HG03354 (cell line): ENCODE measurements around the gene VIPR2.

ENCODE experiments used
- ATAC-seq: cut with Tn5 transposase; IDR thresholded peaks from one replicate; pipeline ENCODE4 v1.9.1; 2021; ENCODE audit warnings: mild to moderate bottlenecking; ENCODE audit not compliant: unreplicated experiment, poor library complexity, severe bottlenecking

Gene VIPR2

GRCh38 chr7:159020987-159021386 lies 123.7 kb downstream of the VIPR2 start:
- ATAC-seq, result no peak

DNA sequence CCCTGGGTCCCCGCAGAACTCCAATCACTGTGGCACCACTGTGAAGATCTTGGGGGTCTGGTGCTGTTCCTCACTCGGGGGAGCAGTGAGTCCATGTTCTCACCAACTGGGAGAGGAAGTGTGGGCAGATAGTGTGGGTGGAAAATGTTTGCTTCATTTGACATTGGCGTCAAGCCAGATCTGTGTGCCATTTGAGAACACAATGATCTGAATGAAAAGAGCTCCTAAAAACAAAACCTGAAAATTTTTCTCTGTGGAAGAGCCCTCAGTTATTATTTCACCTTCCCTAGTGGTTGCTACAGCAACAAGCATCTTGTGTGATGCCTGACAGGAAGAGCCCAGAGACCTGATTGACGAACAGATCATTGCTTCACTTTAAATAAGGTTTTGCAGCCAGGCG lies 125.6 kb downstream of the VIPR2 start:
- ATAC-seq, result no peak

- no peak for ATAC-seq
Measured at GRCh38 chr7:159017741-159018140, 126.9 kb downstream of the VIPR2 start.

GRCh38 chr7:159017210-159017609 lies 127.5 kb downstream of the VIPR2 start:
- no peak for ATAC-seq

- ATAC-seq, result no peak
Measured at GRCh38 chr7:159016591-159016990, 128.1 kb downstream of the VIPR2 start.

- no peak for ATAC-seq
Measured at GRCh38 chr7:159015454-159016410, 128.9 kb downstream of the VIPR2 start.

DNA sequence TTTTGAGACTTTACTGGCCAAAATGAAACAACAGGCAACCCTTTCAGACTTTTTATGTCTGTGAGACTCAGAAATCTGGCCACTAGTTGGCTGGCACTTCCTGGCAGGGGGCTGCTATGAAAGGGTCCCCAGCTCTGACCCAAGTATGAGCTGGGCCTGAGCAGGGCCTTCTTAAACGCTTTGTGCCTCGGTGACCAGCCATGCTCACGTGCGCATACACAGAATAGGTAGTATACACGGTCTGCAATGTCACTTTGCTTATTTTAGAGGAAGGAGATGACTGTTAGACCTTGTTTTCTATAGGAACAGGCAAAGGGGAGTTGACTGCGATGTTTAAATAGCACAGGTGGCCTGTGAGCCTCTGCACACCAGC lies 129.6 kb downstream of the VIPR2 start:
- no peak for ATAC-seq

- ATAC-seq, result no peak
Measured at GRCh38 chr7:159014297-159015062, 130.2 kb downstream of the VIPR2 start.

- ATAC-seq, result no peak
Measured at GRCh38 chr7:159013825-159014289, 130.8 kb downstream of the VIPR2 start.

GRCh38 chr7:159013181-159013690 lies 131.4 kb downstream of the VIPR2 start:
- ATAC-seq, result no peak

DNA sequence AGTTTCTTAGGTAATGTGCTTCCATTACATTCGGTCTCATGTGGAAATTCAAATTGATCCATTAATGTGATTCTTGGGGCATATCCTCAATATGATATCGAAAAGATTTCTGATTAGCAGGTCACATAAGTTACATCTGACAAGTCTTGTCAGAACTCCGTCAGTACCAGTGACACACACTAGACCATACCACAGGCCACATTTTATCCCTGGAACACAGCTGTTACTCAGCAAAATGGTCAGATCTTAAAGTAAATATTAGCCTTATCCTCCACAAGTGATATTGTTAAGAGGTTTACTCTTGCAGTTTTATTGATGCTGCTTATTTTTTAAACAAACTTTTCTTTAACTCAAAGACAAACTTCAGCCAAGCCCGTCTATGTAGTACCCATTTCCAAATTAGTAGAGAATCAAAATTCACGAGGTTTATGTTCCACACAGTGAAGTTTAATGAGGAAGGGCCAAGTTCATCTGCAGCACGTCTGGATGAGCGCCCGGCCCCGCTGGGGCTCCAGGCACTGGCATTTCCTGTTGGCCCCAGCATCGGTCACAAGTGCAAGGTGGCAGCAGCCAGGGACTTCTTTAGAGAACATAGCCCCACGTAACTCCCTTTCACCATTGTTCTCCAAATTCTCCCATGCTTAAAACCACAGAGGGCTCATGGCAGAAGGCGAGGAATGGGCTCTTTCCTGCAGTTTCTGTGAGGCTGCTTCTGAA lies 132.2 kb downstream of the VIPR2 start:
- ATAC-seq, result no peak

GRCh38 chr7:159011722-159012022 lies 133.0 kb downstream of the VIPR2 start:
- ATAC-seq, result no peak

- no peak for ATAC-seq
Measured at GRCh38 chr7:159010937-159011721, 133.5 kb downstream of the VIPR2 start.

DNA sequence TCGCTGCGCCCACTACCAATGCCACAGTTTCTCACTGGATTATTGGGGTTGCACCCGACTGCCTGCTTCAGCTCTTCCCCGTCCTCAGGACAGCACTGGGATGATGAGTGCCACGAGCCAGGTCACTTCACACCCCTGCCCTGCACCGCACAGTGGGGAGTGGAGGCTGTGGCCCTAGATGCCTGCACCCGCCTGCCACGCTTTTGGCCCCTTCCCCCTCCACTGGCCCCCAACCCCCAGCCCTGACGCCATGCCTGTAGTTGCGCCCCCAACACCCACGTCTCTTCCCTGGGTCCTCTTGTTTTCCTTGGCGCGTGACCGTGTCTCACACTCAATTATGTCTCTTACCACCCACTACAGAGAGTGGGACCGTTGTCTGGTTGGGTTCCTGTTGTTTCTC lies 134.3 kb downstream of the VIPR2 start:
- ATAC-seq, result no peak

DNA sequence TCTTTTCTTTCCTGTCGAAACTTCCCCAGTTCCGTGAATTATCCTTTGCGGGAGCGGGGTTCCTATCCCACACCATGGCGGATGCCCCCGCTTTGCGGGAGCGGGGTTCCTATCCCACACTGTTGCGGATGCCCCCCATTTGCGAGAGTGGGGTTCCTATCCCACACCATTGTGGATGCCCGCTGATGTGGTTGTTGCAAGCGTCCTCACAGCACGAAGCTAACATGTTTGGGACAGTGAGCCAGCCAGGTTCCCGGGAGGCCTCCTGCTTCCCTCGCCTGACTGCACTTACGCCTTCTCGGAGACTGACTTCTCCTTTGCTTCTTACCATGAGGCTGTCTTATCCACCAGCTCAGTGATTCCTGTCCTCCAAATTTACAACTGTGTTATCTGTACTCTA lies 134.7 kb downstream of the VIPR2 start:
- no peak for ATAC-seq

DNA sequence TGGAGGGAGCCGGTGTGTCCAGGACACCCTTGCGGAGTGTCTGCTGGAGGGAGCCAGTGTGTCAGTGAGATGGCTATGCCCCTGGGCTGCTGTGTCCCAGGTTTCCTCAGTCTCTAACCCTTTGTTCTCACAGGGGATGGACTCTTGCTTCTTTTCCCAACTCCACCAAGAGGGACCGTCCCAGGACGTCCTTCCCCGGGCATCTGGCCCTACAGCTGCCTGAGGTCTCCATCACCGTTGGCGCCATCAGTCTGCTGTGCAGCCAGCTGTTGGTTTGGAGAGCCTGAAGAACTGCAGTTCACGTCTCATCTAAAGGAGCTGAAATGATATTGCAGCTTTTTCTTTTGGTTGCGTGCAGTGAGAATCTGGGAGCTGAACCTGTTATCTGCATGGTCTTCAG lies 136.2 kb downstream of the VIPR2 start:
- no peak for ATAC-seq

GRCh38 chr7:159007996-159008389 lies 136.7 kb downstream of the VIPR2 start:
- no peak for ATAC-seq

DNA sequence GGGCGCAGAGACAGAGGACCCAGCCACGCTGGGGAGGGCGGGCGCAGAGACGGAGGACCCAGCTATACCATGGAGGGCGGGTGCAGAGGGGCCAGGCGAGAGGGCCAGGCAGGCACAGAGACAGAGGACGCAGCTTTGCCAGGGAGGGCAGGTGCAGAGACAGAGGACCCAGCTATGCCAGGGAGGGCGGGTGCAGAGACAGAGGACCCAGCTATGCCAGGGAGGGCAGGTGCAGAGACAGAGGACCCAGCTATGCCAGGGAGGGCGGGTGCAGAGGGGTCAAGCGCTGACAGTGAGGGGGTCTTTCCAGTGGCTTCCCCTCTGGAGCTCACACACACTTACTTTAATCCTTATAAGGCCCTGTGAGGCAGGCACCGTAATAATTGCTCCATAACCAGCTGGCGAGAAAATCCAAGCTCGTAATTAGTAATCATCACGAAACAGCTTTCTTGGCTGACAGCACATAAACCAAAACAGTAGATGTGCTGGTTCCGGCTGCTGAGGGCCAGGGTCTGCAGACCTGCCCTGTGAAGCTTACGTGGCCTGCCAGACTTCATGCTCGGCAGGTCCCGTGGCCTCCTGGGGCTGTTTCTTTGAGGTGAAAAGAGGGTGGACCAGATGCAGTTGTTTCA lies 137.2 kb downstream of the VIPR2 start:
- ATAC-seq, result no peak

- no peak for ATAC-seq
Measured at GRCh38 chr7:159006610-159007130, 138.0 kb downstream of the VIPR2 start.
